Vagina (tissue), 2 donors: Measurements from ENCODE around the gene SEC62.

Experiments
- CTCF ChIP-seq, 3 experiments: fragments of 450-650 bp in 2 of 3; fragments of 200-600 bp in 1 of 3; sonication (generic) in 1 of 3; IDR thresholded peaks; one replicate each; pipeline ENCODE4 v1.5.1; 2017 to 2019; ENCODE audit warnings: antibody characterized with exemption in 3 of 3, mild to moderate bottlenecking in 2 of 3, moderate library complexity in 2 of 3
- POLR2A ChIP-seq, 2 donors: fragments of 450-650 bp; IDR thresholded peaks; one replicate each; pipeline ENCODE4 v1.6.1; 2017; ENCODE audit warnings: antibody characterized with exemption in 2 of 2, mild to moderate bottlenecking in 2 of 2, moderate library complexity in 2 of 2
- POLR2AphosphoS5 ChIP-seq, 2 donors: sonication (generic); formaldehyde crosslinking; IDR thresholded peaks; one replicate each; pipeline ENCODE4 v1.9.0; 2017; ENCODE audit warnings: antibody characterized with exemption in 2 of 2, mild to moderate bottlenecking in 2 of 2, low read depth in 1 of 2; ENCODE audit not compliant: insufficient read depth in 1 of 2

- TF ChIP-seq CTCF (IDR thresholded peaks at IDR 0.05) (no peak), POLR2A (IDR thresholded peaks at IDR 0.05) (no peak), POLR2AphosphoS5 (IDR thresholded peaks at IDR 0.05; ENCODE audit: insufficient read depth in 1 of 2, low read depth in 1 of 2) (no peak)
Measured at GRCh38 chr3:169970847-169971246, 4.2 kb downstream of the SEC62 start.
